ENCODE measurements around the gene PA2G4. TPM values are rescaled to one million over a fixed set of nuclear protein-coding genes. Genes with fewer than 3 reads are reported as not detected.

Gene PA2G4
- polyA plus RNA-seq, 10 donors, result 93.0 to 121 (median 109) TPM

DNA sequence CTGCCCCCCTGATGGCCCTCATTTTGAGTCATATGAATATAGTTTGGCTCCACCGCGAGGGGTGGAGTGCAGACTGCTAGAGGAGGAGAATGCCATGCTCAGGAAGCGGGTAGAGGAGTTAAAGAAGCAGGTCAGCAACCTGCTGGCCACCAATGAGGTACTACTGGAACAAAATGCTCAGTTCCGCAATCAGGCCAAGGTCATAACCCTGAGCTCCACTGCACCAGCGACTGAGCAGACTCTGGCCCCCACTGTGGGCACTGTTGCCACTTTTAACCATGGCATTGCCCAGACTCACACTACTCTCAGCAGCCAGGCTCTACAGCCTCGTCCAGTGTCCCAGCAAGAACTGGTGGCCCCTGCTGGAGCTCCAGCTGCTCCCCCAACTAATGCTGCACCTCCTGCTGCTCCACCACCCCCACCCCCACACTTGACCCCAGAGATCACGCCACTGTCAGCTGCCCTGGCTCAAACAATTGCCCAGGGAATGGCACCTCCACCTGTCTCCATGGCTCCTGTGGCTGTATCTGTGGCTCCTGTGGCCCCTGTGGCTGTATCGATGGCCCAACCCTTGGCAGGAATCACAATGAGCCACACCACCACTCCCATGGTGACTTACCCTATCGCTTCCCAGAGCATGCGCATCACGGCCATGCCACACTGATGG, 17.0 kb downstream of the PA2G4 start:
- DNase-seq, result no peak

DNA sequence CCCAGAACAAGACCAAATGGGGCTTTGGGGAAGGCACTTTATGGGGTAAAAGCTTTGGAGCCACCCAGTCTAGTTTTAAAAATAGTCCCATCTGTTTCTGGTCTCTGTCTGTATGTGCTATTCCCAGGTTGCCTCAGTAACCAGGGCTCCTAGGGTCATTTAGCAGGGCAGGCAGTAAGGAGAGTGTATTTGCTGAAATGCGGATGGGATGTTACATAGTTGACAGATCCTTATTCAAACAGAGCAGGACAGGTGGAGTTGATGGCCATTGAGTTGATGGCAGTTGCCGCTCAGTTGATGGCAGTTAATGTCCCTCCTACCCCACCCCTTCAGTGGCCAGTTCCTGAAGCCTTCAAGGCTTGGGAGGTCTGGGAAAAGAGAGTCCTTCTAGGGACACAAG, 18.3 kb downstream of the PA2G4 start:
- no peak for DNase-seq

DNA sequence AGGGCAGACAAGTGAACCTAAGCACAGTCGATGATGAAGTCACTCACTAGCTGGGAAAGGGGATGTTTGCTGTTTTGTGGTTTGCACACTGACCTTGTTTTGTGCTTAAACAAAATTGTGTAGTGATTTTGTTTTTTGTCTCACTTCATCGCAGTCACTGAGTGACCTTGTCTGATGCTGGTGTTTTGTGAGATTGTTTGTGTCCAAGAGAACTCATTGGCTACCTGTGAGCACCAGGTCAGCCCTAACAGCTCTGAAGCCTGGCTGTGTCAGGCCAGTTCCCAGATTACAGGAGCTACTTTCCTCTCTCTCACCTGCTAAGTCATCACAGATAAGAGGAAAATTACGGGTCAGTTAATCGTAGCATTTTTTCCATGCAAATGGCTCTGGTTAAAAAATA, 19.8 kb downstream of the PA2G4 start:
- DNase-seq, result no peak

DNA sequence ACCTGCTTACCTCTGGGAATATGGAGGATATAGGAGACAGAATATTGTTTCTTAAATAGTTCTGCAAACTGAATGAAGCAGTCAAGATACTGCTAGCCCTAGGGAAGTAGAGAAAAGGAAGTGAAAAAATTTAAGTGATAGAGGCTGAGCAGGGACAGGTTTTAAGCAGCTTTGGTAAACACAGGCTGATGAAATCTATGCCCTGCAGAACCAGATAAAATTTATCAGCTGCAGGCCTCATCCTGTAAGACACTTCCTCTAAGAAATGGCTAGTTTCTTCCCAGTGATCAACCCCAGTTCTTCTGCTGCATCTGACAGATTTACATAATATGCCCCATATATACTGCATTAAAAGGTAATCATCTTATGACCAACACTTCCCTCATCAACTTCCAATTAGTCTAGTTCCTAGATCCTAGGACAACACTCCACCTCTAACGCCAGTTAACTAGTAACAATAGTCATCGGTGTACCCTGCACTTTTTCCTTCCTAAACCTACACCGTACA, 22.4 kb downstream of the PA2G4 start:
- peak in 1 of 3 donors; percentile 31 for DNase-seq

DNA sequence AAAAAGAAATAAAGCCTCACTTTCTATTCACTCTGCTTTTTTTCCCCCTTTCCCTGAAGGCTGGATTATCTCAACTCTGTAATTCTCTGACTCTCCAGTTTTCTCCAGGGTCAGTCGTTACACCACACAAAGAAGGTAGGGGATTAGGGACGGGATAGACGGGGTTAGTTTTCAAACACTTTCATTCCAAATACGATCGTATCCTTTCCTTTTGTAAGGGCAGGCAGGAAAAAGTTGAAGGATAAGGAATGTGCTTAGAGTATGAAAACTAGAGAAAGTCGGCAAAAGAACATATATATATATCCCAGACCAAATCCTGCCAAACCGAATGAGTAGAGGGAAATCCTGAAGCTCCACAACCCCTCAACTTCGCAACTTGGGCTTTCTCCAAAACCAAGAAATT, 23.1 kb downstream of the PA2G4 start:
- DNase-seq, result no peak

DNA sequence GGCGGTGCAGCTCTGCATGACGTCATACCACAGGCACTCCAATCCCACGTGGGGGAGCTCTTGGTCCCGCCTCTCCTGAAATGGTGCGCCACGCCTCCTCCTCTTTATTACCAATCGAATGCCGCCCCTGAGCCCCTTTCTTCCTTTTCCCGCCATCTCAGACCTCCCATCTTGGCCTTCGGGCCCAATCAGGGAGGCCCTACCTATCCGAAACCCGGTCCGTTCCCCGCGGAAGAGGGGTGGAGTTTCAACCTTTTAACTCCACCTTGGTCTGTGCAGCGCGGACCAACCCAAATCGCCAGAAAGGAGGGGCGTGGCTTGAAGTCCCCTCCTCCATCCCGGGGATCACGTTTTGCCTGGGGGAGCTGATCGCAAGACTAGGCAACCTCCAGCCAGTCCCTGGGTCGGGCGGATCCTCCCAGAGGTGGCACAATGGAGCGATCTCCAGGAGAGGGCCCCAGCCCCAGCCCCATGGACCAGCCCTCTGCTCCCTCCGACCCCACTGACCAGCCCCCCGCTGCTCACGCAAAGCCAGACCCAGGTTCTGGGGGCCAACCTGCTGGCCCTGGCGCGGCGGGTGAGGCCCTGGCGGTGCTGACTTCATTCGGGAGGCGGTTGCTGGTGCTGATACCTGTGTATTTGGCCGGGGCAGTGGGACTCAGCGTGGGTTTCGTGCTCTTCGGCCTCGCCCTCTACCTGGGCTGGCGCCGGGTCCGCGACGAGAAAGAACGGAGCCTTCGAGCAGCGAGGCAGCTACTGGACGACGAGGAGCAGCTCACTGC, 23.7 kb downstream of the PA2G4 start, which contains the start of gene ESYT1:
Gene ESYT1 (plus strand): TSS at position 380 of the 782 bp plus-strand sequence. CDS start 53 bp downstream, at position 433.
- DNase-seq, result peak; percentile 99 to 100 (median 100)

DNA sequence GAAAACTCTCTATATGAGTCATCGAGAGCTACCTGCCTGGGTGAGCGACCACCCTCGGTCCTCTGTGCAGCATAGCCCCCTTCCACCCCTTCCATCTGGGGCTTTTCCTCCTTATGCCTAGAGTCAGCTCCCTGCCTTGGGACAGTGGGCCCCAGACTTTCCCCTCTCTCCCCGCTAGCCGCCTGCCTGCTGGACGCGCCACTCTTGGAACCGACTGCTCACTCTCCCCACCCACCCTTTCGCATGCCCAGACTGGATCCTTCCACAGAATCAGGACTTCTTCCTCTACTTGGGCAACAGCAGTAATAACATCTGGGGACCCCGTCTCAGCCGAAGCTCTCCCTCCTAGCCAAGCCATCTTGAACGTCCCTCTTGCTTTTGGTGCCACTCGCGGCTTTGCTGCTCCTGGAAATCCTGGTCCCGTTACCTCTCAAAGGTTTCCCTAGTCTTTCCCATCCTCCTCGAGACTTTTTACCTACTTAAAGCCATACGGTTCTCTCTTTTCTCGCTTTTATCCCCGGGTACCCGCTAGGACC, 24.4 kb downstream of the PA2G4 start:
- peak in 1 of 3 donors; percentile 32 for DNase-seq

DNA sequence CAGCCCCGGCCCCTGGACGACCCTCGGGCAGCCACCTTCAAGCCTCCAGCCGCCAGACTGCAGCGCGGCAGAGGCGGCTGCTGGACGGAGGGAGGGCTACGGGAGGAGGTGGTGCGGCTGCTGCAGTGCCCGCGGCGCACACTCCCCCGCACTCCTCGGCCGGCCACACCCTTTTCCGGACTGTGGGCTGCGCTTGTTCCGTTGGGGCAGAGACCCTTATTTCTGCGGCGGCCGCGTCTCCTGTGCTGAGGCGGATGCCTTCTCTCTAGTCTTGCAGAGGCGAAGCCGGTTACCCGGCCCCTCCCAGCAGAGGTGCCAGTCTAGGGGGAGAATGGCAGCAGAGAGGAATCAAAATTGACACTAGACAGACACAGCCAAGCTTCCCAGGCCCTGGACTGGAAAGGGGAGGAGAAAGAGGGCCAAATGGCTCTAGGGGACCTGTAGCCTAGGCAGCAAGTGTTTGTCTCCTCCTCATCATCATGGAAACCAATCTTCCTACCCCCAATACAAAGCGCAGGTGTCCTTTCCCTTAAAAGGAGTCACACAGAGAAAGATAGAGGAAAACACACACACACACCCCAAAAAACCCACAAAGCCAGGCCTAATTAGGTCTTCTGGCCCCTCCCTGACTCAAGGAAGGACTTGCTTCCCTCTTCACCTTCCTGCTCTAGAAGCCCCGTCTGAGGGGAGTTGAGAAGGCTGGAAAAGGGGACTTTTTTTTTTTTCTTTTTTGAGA, 25.0 kb downstream of the PA2G4 start:
- DNase-seq, result peak in 1 of 3 donors; percentile 69

DNA sequence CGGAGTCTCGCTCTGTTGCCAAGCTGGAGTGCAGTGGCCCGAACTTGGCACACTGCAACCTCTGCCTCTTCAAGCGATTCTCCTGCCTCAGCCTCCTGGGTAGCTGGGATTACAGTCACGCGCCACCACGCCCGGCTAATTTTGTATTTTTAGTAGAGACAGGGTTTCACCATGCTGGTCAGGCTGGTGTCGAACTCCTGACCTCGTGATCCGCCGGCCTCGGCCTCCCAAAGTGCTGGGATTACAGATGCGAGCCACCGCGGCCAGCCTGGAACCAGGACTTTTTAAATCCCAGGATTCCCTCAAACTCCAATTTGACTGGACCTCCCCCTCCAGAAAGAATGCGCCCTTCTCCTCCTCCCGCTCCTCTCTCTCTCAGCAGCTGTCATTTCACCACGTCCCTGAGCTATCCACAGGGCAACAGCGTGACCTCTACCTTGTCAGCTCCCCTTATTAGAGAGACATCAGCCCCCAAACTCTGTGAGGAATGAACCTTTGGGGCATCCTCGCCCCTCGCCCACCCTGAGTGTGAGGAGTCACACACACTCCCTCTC, 25.7 kb downstream of the PA2G4 start:
- no peak for DNase-seq

DNA sequence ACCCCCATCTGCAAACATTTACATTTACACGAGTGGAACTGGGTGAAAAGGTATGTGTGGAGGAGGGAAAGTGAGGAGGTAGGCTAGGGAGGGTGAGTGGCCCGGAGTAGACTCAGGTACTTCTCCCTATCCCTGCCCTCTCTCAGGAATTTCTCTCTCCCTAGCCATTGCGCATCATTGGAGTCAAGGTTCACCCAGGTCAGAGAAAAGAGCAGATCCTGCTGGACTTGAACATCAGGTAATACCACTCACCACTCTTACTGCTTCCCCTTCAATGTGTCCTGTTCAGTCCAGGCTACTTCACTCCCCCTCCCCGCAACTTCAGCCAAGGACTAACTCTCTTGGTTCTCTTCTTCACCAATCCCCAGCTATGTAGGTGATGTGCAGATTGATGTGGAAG, 26.5 kb downstream of the PA2G4 start:
- DNase-seq, result no peak

DNA sequence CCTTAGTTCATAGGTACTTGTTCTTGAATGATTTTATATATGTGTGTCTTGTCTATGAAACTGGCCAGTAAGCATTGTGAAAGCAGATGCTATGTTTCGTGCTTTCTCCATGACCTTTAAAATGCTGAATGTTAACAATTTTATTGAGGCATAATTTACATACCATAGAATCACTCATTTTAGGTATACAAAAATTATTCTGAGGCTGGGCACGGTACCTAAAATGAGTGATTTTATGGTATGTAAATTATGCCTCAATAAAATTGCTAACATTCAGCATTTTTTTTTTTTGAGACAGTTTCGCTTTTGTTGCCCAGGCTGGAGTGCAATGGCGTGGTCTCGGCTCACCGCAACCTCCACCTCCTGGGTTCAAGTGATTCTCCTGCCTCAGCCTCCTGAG, 30.5 kb downstream of the PA2G4 start:
- DNase-seq, result no peak

DNA sequence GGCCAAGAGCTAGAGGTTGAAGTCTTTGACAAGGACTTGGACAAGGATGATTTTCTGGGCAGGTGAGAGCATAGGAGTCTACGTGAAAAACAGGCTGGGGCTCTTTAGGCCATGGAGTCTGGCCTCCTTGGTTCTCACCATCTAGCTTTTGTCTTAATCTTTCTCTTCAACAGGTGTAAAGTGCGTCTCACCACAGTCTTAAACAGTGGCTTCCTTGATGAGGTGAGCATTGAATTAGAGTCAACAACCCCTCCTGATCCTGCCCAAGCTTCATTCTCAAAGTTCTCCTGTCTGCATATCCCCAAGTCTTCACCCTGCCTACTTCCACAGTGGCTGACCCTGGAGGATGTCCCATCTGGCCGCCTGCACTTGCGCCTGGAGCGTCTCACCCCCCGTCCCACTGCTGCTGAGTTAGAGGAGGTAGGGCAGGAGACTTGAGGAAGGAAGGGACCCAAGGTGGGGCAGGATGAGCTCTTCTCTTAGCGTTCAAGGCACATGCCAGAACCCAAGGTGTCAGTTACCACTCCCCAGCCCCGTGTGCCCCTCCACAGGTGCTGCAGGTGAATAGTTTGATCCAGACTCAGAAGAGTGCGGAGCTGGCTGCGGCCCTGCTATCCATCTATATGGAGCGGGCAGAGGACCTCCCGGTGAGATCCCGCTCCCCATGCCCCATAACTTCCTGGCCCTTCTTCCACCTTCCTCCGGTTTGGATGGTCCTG, 33.7 kb downstream of the PA2G4 start:
- no peak for DNase-seq

DNA sequence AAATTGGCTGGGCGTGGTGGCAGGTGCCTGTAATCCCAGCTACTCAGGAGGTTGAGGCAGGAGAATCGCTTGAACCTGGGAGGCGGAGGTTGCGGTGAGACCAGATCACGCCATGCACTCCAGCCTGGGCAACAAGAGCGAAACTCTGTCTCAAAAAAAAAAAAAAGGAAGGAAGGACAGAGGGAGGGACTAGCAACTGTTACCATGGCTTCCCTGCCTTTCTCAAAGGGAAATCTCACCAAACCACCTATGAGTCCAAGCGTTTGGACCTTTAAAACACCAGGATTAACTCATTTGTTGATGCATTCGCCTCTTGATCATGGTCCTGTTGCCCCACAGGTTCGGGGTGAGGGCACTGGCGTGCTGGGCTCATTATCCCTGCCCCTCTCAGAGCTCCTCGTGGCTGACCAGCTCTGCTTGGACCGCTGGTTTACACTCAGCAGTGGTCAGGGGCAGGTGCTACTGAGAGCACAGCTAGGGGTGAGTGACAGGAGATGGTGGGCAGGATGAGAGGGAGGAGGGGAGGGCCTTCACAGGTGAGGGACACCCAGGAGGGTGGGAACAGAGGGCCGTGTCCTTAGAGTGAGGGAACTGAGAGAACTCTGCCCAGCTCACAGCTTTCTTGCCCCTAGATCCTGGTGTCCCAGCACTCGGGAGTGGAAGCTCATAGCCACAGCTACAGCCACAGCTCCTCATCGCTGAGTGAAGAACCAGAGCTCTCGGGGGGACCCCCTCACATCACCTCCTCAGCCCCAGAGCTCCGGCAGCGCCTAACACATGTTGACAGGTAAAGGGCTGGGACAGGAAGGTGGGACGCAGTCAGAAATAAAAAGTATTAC, 37.8 kb downstream of the PA2G4 start:
- DNase-seq, result no peak

DNA sequence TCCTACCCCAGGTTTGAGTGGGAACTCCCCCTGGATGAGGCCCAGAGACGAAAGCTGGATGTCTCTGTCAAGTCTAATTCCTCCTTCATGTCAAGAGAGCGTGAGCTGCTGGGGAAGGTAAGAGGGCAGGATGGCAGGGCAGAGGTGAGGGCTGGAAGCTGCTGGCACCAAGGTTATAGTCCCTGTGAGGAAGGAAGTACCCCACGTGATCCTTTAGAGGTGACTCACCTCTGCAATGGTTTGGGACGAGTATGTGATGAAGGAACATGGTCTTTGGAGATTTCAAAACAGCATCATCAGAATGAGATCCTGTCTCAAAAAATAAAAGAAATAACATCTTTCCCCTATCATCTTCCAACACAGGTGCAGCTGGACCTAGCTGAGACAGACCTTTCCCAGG, 38.9 kb downstream of the PA2G4 start:
- no peak for DNase-seq

DNA sequence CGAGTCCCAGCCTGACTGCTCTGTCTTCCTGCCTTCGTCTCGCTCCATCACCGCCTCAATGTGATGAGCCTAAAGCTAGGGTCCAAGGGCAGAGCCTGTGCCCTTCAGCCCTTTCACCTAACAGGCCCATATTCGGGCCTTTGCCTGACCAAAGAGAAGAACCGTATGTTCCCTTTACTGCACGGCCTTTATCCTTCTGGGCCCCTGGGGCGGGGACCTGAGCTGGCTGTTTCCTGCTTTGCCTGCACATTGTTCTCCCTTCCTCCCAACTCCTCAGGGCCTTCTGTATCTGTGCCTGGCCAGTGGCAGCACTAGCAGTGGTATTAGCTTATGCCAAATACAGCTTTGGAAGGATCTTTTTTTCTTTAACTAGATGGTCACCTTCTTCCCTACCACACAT, 39.5 kb downstream of the PA2G4 start:
- DNase-seq, result no peak

DNA sequence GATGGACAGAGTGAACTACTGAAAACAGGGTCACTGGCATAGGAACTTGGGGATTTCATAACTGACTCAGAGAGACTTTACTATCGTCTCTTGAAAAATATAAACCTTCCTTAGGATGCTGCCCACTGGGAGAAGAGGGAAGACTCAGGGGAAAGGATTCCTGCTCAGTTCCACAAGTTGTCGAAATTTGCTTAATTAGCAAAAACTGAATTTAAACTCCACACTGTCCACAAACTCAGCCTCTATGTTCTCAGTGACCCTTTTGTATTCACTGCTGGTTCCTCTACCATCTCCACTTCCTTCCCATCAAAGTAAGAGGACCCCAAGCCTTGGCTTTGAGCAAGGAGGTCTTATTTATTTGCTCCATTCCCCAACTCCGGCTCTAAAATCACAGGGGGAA, 40.9 kb downstream of the PA2G4 start:
- no peak for DNase-seq

DNA sequence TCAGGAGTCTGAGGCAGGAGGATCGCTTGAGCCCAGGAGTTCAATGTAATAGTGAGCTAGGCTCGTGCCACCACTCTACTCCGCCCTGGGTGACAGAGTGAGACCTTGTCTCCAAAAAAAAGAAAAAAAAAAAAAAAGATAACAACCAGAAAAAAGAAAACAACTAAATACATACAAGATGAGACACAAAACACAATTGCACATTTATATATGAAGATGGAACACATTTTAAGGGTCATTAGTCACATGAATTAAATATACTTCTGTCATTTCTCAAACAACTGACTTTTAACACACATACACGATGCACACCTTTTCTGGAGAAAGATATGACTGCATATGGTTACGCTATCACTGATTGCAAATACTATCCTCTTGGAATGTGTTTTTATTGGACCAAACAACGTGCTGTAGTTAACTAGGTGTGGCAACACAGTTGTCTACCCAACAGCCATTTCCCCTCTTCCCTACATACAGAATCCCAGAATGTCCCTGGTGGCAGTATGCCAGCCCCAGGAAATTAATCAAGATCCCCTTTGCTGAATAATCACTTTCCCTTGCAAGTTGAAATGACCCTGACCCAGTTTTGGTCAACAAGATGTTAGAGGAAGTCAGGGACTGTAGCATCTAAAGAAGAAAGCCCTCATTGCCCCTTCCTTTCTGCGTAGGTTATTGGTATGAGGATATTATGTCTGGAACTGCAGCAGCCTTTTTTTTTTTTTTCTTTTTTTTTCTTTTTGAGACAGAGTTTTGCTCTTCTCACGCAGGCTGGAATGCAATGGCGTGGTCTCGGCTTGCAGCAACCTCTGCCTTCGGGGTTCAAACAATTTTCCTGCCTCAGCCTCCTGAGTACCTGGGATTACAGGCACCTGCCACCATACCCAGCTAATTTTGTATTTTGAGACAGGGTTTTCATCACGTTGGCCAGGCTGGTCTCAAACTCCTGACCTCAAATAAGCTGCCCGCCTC, 42.4 kb downstream of the PA2G4 start:
- no peak for DNase-seq

DNA sequence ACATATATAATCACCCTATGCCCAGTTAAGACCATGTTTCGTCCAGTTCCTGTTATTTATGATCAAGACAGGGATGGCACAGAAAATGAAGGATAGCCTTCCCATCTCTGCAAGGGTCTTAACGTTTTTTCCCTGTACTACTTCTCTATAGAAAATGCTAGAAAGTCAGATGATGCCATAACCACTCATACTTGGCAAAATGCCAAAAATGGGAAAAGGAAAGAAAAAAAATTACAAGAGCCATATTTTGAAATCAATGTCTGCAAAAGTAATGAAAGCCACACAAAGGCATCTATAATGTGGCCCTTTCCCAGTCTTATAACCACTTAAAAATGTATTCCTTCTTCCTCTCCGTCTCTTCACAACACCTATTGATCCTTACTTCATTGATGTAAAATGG, 46.2 kb downstream of the PA2G4 start:
- DNase-seq, result no peak

DNA sequence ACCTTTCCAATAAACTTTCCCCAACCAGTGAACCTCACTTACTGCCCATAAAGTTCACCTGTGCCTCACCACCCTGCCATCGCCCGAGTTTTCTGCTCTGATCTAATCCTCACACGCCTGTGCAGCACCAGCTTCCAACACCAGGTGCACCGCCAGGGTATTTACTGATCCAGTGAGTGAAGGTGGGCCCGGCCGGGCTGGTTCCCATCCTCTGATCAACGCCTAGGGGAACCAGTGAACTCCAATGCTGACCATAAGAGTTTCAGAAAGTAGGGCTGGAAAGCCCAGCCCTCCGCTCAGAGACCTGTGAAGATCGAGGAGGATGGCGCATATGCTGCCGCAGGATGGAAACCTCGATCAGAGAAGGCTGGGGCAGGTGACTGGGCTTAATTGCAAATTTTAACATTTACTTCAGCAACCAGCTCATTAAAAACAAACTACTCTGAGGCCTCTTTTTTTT, 47.3 kb downstream of the PA2G4 start:
- DNase-seq, result peak in 1 of 3 donors; percentile 69

Data from muscle of back (tissue), 11 donors.